OCI-LY1 (cell line): ENCODE data around the gene TYSND1.

ENCODE experiments used
- H2AFZ ChIP-seq: fragments of 200-600 bp; sonication (generic), shearing (Covaris generic); 2 replicates; pipeline ENCODE4 v1.6.0; 2014; ENCODE audit warnings: antibody characterized with exemption, mild to moderate bottlenecking, low read length
- H3F3A ChIP-seq: fragments of 200-600 bp; sonication (generic), shearing (Covaris generic); 2 replicates; pipeline ENCODE4 v1.6.0; 2014; ENCODE audit warnings: mild to moderate bottlenecking, antibody characterized with exemption, low read length, moderate library complexity; ENCODE audit not compliant: insufficient read depth
- H3K27ac ChIP-seq: fragments of 200-600 bp; sonication (generic); 2 replicates; pipeline ENCODE4 v1.5.1; 2014; ENCODE audit warnings: low read length, mixed run types, mild to moderate bottlenecking, low read depth; ENCODE audit not compliant: poor library complexity, severe bottlenecking
- H3K27me3 ChIP-seq: fragments of 200-600 bp; sonication (generic); 2 replicates; pipeline ENCODE4 v1.6.0; 2014; ENCODE audit warnings: antibody characterized with exemption, mild to moderate bottlenecking, low read length, moderate library complexity; ENCODE audit not compliant: insufficient read depth
- H3K36me3 ChIP-seq: fragments of 200-600 bp; sonication (generic); 2 replicates; pipeline ENCODE4 v1.6.1; 2014; ENCODE audit warnings: mild to moderate bottlenecking, antibody characterized with exemption, low read length, moderate library complexity, mixed read lengths; ENCODE audit not compliant: insufficient read depth
- H3K4me1 ChIP-seq: fragments of 200-600 bp; sonication (generic); 2 replicates; pipeline ENCODE4 v1.5.1; 2014; ENCODE audit warnings: mild to moderate bottlenecking, low read length, moderate library complexity; ENCODE audit not compliant: insufficient read depth, severe bottlenecking
- H3K4me2 ChIP-seq: fragments of 200-600 bp; sonication (generic), shearing (Covaris generic); 2 replicates; pipeline ENCODE4 v1.6.1; 2014; ENCODE audit warnings: low read length
- H3K4me3 ChIP-seq: fragments of 200-600 bp; sonication (generic); 2 replicates; pipeline ENCODE4 v1.5.1; 2014; ENCODE audit warnings: low read length, low read depth, mild to moderate bottlenecking, mixed read lengths; ENCODE audit not compliant: poor library complexity, severe bottlenecking
- H3K79me2 ChIP-seq: fragments of 200-600 bp; shearing (Covaris generic); 2 replicates; pipeline ENCODE4 v1.6.1; 2016; ENCODE audit warnings: mixed run types, low read length, mixed read lengths; ENCODE audit not compliant: insufficient read depth
- H3K9ac ChIP-seq: fragments of 200-600 bp; sonication (generic), shearing (Covaris generic); 2 replicates; pipeline ENCODE4 v1.6.1; 2014; ENCODE audit warnings: mild to moderate bottlenecking, low read length, mixed read lengths
- H3K9me2 ChIP-seq: fragments of 200-600 bp; sonication (generic), shearing (Covaris generic); 2 replicates; pipeline ENCODE4 v1.6.1; 2014; ENCODE audit warnings: low read depth, mild to moderate bottlenecking, low read length, mixed read lengths
- H3K9me3 ChIP-seq: fragments of 200-600 bp; shearing (Covaris generic); 2 replicates; pipeline ENCODE4 v1.6.1; 2014; ENCODE audit warnings: low read length, mixed read lengths
- H4K20me1 ChIP-seq: fragments of 200-600 bp; sonication (generic), shearing (Covaris generic); 2 replicates; pipeline ENCODE4 v1.6.0; 2016; ENCODE audit warnings: mild to moderate bottlenecking, low read length; ENCODE audit not compliant: insufficient read depth
- EZH2 ChIP-seq: fragments of 200-600 bp; sonication (generic), shearing (Covaris generic); IDR thresholded peaks from 2 replicates; pipeline ENCODE4 v1.8.0; 2017; ENCODE audit warnings: borderline replicate concordance, mixed run types, mild to moderate bottlenecking, antibody characterized with exemption, low read length, moderate library complexity, mixed read lengths
- TF ChIP-seq, protein P1 (sequence below): fragments of 200-600 bp; sonication (generic), shearing (Covaris generic); IDR thresholded peaks from 2 replicates; pipeline ENCODE4 v1.5.1; 2017; ENCODE audit warnings: mild to moderate bottlenecking, antibody characterized with exemption, low read length, moderate library complexity, mixed read lengths

Gene TYSND1

DNA sequence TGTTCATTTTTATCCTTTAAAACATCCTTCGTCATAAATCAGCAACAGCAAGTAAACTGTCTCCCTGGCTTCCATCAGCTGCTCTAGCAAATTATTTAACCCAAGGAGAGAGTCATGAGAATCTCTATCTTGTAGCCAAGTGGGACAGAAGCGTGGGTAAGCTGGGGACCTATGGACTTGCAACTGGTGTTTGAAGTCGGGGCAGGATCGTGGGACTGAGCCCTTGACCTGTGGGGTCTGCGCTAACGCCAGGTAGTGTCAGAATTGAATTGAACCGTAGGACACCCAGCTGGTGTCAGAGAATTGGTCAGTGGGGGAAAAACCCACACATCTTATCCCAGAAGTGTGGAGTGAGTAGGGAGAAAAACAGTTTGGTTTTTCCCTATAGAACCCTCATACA lies 27.3 kb downstream of the TYSND1 start:
- H3K27me3 ChIP-seq, result no peaks in the 10 kb centered on the region
- H3K4me2 ChIP-seq, result no peak overlapping the region
- no peak overlapping the region for H3K4me3 ChIP-seq
- no peaks in the 10 kb centered on the region for H3F3A ChIP-seq
- H3K27ac ChIP-seq, result no peak overlapping the region
- no peaks in the 10 kb centered on the region for H3K79me2 ChIP-seq
- no peak overlapping the region for H3K9ac ChIP-seq
- TF ChIP-seq EZH2, result no peak
- TF ChIP-seq, protein P1, sequence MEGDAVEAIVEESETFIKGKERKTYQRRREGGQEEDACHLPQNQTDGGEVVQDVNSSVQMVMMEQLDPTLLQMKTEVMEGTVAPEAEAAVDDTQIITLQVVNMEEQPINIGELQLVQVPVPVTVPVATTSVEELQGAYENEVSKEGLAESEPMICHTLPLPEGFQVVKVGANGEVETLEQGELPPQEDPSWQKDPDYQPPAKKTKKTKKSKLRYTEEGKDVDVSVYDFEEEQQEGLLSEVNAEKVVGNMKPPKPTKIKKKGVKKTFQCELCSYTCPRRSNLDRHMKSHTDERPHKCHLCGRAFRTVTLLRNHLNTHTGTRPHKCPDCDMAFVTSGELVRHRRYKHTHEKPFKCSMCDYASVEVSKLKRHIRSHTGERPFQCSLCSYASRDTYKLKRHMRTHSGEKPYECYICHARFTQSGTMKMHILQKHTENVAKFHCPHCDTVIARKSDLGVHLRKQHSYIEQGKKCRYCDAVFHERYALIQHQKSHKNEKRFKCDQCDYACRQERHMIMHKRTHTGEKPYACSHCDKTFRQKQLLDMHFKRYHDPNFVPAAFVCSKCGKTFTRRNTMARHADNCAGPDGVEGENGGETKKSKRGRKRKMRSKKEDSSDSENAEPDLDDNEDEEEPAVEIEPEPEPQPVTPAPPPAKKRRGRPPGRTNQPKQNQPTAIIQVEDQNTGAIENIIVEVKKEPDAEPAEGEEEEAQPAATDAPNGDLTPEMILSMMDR, result no peak
- no peaks in the 10 kb centered on the region for H3K9me2 ChIP-seq
- no peaks in the 10 kb centered on the region for H3K9me3 ChIP-seq
- H2AFZ ChIP-seq, result no peak overlapping the region
- H4K20me1 ChIP-seq, result no peaks in the 10 kb centered on the region
- H3K36me3 ChIP-seq, result peaks cover 63% of the 10 kb centered on the region
- peaks cover 2% of the 10 kb centered on the region for H3K4me1 ChIP-seq

DNA sequence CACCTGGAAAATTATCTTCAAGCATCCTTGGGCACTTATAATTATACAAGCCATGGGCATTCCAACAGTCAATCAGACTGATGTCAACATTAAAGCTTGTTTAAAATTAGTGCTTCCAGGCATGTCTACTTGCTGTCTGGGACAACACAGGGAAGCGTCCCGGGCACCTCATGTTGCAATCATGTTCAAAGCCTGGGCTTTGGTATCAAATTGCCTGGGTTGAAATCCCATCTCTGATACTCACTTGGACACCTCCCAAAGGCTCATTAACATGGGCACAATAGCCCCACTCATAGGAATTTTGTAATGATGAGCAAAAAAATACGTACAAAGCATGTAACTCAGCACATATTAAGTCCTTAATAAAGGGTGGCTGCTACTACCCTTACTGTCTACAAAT lies 28.3 kb downstream of the TYSND1 start:
- no peaks in the 10 kb centered on the region for H4K20me1 ChIP-seq
- H3K79me2 ChIP-seq, result no peaks in the 10 kb centered on the region
- no peak for TF ChIP-seq EZH2
- TF ChIP-seq, protein P1, result no peak
- peaks cover 66% of the 10 kb centered on the region for H3K36me3 ChIP-seq
- H3K9me2 ChIP-seq, result no peaks in the 10 kb centered on the region
- no peak overlapping the region for H3K27ac ChIP-seq
- H3K4me3 ChIP-seq, result no peak overlapping the region
- H2AFZ ChIP-seq, result no peak overlapping the region
- H3K9ac ChIP-seq, result no peak overlapping the region
- H3K27me3 ChIP-seq, result no peaks in the 10 kb centered on the region
- no peak overlapping the region for H3K4me2 ChIP-seq
- H3K4me1 ChIP-seq, result no peaks in the 10 kb centered on the region
- no peaks in the 10 kb centered on the region for H3F3A ChIP-seq
- H3K9me3 ChIP-seq, result no peaks in the 10 kb centered on the region

DNA sequence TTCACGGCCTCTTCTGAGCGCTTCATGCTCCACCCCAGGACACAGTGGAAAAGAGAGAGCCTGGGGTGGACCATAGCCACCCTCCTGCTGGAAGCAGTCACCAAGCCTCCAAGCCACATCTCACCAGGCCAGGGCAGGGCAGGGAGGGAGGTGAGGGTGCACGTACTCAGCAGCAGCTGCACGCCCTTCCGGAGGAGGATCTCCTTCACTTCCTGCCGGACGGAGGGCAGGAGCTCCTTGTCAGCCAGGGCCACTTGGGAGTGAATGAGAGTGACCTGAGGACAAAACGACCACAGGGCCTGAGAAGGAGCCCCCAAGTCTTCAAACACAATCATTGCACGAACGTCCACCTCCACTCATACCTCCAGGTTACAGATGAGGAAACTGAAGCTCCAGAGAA lies 28.9 kb downstream of the TYSND1 start:
- H3K4me1 ChIP-seq, result no peaks in the 10 kb centered on the region
- no peaks in the 10 kb centered on the region for H3K9me3 ChIP-seq
- H3K79me2 ChIP-seq, result no peaks in the 10 kb centered on the region
- H3K27ac ChIP-seq, result no peak overlapping the region
- no peaks in the 10 kb centered on the region for H3K27me3 ChIP-seq
- H3K4me3 ChIP-seq, result no peak overlapping the region
- peaks cover 67% of the 10 kb centered on the region for H3K36me3 ChIP-seq
- H2AFZ ChIP-seq, result no peak overlapping the region
- no peaks in the 10 kb centered on the region for H3K9me2 ChIP-seq
- no peaks in the 10 kb centered on the region for H3F3A ChIP-seq
- no peak overlapping the region for H3K4me2 ChIP-seq
- H4K20me1 ChIP-seq, result no peaks in the 10 kb centered on the region
- no peak overlapping the region for H3K9ac ChIP-seq
- TF ChIP-seq, protein P1, result no peak
- TF ChIP-seq EZH2, result no peak
